ENCODE data around the gene C2CD4C.

- TF ChIP-seq, protein P1, sequence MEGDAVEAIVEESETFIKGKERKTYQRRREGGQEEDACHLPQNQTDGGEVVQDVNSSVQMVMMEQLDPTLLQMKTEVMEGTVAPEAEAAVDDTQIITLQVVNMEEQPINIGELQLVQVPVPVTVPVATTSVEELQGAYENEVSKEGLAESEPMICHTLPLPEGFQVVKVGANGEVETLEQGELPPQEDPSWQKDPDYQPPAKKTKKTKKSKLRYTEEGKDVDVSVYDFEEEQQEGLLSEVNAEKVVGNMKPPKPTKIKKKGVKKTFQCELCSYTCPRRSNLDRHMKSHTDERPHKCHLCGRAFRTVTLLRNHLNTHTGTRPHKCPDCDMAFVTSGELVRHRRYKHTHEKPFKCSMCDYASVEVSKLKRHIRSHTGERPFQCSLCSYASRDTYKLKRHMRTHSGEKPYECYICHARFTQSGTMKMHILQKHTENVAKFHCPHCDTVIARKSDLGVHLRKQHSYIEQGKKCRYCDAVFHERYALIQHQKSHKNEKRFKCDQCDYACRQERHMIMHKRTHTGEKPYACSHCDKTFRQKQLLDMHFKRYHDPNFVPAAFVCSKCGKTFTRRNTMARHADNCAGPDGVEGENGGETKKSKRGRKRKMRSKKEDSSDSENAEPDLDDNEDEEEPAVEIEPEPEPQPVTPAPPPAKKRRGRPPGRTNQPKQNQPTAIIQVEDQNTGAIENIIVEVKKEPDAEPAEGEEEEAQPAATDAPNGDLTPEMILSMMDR (IDR thresholded peaks at IDR 0.05; ENCODE audit: low read length), result no peak
- TF ChIP-seq EZH2 (IDR thresholded peaks at IDR 0.05; ENCODE audit: borderline replicate concordance, low read length), result no peak
Measured at GRCh38 chr19:449916-450315, 41.0 kb upstream of the C2CD4C start.

Measured in OCI-LY1 (cell line).